Neutrophil (primary cell): ENCODE data around the gene ALOX5.

Experiments
- H3K27ac ChIP-seq: fragments of 200-600 bp; sonication (generic); 2 replicates; pipeline ENCODE4 v1.5.1; 2016; ENCODE audit warnings: mild to moderate bottlenecking, moderate library complexity
- H3K27me3 ChIP-seq: fragments of 200-600 bp; sonication (generic); 2 replicates; pipeline ENCODE4 v1.6.0; 2016; ENCODE audit warnings: mild to moderate bottlenecking
- H3K36me3 ChIP-seq: fragments of 200-600 bp; sonication (generic); 2 replicates; pipeline ENCODE4 v1.5.1; 2017
- H3K4me1 ChIP-seq, 2 experiments: fragments of 200-600 bp in 1 of 2; sonication (generic) in 1 of 2; 1 replicate in 1 of 2; 2 replicates in 1 of 2; pipeline versions ENCODE4 v1.5.1 to v1.6.1; 2013 to 2016; ENCODE audit warnings: low read depth in 1 of 2, low read length in 1 of 2, mild to moderate bottlenecking in 1 of 2, moderate library complexity in 1 of 2; ENCODE audit not compliant: control insufficient read depth in 1 of 2, insufficient read depth in 1 of 2
- H3K4me3 ChIP-seq, 2 experiments: fragments of 200-600 bp in 1 of 2; sonication (generic) in 1 of 2; 1 replicate in 1 of 2; 2 replicates in 1 of 2; pipeline ENCODE4 v1.5.1; 2013 to 2016; ENCODE audit warnings: low read depth in 1 of 2, low read length in 1 of 2, mild to moderate bottlenecking in 1 of 2, moderate library complexity in 1 of 2
- H3K9me3 ChIP-seq: fragments of 200-600 bp; sonication (generic); 2 replicates; pipeline ENCODE4 v1.5.1; 2016
- TF ChIP-seq, protein P1 (sequence below): fragments of 200-600 bp; sonication (generic); IDR thresholded peaks from 2 replicates; pipeline ENCODE4 v1.5.1; 2016; ENCODE audit warnings: antibody characterized with exemption

The ALOX5 gene

DNA sequence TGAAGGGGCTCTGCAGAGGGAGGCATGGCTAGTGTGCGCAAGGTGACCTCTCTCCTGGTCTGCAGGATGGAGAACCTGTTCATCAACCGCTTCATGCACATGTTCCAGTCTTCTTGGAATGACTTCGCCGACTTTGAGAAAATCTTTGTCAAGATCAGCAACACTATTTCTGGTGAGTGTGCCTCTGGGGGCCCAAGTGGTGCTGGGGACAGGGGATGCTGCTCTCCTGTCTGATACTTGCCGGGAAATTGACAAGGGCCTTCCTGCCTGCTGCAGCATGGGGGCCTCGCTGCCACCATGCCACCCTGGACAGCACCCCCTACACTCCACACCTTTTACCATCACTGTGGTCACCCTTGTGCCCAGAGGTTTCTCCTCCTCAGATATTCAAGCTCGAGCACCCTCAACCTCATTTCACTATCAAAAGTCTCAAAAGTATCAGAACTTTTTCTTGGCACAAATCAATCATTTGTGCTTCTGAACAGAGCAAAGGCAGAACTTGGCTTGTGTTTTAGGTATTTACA, 50.0 kb downstream of the ALOX5 start:
- TF ChIP-seq, protein P1, sequence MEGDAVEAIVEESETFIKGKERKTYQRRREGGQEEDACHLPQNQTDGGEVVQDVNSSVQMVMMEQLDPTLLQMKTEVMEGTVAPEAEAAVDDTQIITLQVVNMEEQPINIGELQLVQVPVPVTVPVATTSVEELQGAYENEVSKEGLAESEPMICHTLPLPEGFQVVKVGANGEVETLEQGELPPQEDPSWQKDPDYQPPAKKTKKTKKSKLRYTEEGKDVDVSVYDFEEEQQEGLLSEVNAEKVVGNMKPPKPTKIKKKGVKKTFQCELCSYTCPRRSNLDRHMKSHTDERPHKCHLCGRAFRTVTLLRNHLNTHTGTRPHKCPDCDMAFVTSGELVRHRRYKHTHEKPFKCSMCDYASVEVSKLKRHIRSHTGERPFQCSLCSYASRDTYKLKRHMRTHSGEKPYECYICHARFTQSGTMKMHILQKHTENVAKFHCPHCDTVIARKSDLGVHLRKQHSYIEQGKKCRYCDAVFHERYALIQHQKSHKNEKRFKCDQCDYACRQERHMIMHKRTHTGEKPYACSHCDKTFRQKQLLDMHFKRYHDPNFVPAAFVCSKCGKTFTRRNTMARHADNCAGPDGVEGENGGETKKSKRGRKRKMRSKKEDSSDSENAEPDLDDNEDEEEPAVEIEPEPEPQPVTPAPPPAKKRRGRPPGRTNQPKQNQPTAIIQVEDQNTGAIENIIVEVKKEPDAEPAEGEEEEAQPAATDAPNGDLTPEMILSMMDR, result no peak
- Histone ChIP-seq H3K36me3 (peaks cover 85% of the 10 kb centered on the region), H3K27me3 (no peaks in the 10 kb centered on the region), H3K4me1 (peaks cover 65 to 68% of the 10 kb centered on the region in 2 experiments), H3K9me3 (no peaks in the 10 kb centered on the region), H3K4me3 (no peak overlapping the region), H3K27ac (peak overlapping the region; percentile 88)

DNA sequence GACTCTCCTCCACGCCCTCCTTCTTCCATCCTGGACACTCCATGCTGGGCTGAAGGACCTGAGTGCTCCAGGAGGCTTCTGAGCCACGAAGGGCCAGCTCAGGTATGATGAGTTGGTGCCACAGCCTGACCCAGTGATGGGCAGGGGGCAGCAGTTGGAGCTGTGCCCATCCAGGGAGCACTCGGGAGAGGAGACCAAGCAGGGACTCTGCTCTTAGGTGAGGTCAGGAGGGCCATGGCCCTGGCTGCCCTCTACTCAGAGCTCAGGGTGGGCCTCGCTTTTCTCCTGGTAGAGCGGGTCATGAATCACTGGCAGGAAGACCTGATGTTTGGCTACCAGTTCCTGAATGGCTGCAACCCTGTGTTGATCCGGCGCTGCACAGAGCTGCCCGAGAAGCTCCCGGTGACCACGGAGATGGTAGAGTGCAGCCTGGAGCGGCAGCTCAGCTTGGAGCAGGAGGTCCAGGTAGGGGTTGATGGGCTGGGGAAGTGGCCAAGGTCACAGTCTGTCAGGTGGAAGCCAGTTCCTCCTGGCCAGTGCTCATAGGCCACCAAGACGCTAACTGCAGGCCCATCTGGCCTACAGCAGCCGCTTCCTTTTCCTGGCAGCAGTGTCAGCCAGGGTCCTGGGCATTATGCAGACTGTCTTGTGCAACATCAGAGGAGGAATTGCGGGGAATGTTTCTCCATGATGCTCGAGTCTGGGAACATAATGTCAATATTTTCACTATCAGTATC, 50.8 kb downstream of the ALOX5 start:
- H3K27me3 ChIP-seq, result no peaks in the 10 kb centered on the region
- TF ChIP-seq, protein P1, result no peak
- no peak overlapping the region for H3K4me3 ChIP-seq
- peak overlapping the region; percentile 88 for H3K27ac ChIP-seq
- H3K4me1 ChIP-seq, result peaks cover 57 to 60% of the 10 kb centered on the region in 2 experiments
- H3K36me3 ChIP-seq, result peaks cover 93% of the 10 kb centered on the region
- H3K9me3 ChIP-seq, result no peaks in the 10 kb centered on the region

DNA sequence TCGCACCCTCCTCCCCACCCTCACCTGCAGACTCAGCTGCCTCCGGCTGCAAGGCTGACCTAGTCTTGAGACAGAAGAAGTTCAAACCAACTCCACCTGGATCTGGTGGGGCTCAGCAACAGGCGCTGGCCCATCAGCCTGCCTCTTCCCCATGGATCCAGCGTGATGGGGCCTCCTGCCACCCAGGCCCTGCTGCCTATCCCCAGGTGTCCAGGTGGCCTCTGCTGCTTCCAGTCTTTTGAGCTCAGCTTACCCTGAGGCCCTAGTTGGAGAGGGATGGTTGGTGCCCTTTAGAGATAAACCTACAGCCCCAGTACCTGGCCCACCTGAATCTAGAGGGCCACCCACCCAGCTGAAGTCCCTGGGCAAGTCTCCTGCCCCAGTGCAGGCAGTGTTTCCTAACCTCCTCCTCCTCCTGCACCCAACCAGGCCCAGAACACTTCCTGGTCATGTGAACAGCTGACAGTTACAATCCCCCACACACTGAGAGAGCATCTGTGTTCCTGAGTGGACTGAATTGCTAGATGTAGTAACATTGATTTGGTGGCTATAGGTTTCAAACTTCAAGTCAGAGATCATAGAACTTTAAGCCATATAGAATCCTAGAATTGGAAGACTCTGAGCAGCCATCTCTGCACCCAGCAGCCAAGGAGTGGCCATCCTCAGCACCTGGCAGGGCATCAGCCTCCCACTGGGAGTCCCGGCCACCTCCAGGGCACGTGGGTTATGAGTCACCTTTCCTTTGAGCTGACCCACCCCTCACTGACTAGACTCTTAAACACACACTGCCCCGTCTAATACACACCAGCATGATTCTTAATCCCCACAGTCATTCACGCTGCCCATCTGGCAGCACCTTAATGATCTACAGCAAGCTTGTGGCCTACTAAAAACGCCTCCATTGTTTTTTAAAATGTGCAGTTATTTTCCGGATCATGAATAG, 51.9 kb downstream of the ALOX5 start:
- Histone ChIP-seq H3K4me1 (peaks cover 46 to 49% of the 10 kb centered on the region in 2 experiments), H3K4me3 (no peak overlapping the region), H3K36me3 (peaks cover 100% of the 10 kb centered on the region), H3K27me3 (no peaks in the 10 kb centered on the region), H3K27ac (peak overlapping the region; percentile 88), H3K9me3 (no peaks in the 10 kb centered on the region)
- TF ChIP-seq, protein P1, result no peak

- Histone ChIP-seq H3K27ac (no peak overlapping the region), H3K27me3 (no peaks in the 10 kb centered on the region), H3K4me3 (no peak overlapping the region), H3K9me3 (no peaks in the 10 kb centered on the region), H3K36me3 (peaks cover 100% of the 10 kb centered on the region), H3K4me1 (peaks cover 31 to 34% of the 10 kb centered on the region in 2 experiments)
- TF ChIP-seq, protein P1, result no peak
Measured at GRCh38 chr10:45427262-45427969, 53.4 kb downstream of the ALOX5 start.

- no peaks in the 10 kb centered on the region for H3K27me3 ChIP-seq
- peaks cover 99% of the 10 kb centered on the region for H3K36me3 ChIP-seq
- TF ChIP-seq, protein P1, result no peak
Measured at GRCh38 chr10:45427970-45428366, 54.0 kb downstream of the ALOX5 start.

More at GRCh38 chr10:45427970-45428366, 54.0 kb downstream of the ALOX5 start:
- no peaks in the 10 kb centered on the region for H3K9me3 ChIP-seq
- H3K4me1 ChIP-seq, result peaks cover 26 to 28% of the 10 kb centered on the region in 2 experiments
- no peak overlapping the region for H3K4me3 ChIP-seq
- no peak overlapping the region for H3K27ac ChIP-seq
